ENCODE results near the gene UBE2R2. TPM values are rescaled to one million over a fixed set of nuclear protein-coding genes. Genes with fewer than 3 reads are reported as not detected.

UBE2R2 gene
- total and polyA plus RNA-seq, 2 of the 8 experiments (the other 6 are each of a cell fraction or from before 2014, with no cell fraction given): 19.4 to 42.1 TPM

DNA sequence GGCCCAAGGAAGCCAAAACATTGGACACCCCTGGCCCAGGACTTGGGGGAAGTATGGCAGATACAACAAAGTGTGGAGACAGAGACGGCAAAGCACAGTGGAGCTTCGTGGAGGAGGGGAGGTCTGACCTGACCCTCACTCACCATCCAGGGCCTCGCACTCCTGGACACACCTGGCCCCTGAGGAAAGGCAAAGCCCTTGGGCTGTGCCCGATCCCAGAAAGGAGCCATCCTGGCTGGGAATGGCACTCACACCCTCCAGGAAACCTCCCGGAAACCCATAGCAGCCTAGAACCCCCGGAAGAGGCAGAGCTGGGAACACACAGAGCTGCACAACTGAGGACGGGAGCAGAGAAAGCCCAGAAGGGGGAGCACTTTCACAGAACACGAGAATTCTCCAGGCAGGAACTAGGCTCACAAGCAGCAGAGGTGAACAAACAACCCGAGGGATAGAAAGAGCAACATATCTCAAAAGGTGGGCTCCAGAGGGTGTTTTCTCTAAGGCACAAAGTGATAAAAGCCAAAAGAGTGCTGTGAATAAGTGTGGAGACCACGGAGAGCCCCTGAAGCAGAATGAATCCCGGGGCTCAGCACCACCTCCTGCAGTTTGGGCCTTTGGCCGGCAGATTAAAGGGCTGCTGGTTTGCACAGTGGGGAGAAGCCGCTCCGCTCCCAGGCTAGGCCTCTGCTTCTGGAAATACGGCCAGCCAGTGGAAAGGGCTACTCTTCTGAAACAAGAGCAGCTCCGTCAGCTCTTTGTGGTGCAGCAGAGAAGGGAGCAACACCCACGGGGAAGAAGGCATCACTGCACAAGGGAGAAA, 108.2 kb downstream of the UBE2R2 start (continued):
- no peak for TF ChIP-seq CHD7 (IDR thresholded peaks at IDR 0.05; ENCODE audit: insufficient replicate concordance, low read length)
